Activated CD8-positive, alpha-beta memory T cell treated with anti-CD3 and anti-CD28 coated beads for 1 hour (primary cell): ENCODE data around the gene PYM1.
"Not testable (repeated sequence)": the region's sequence is repeated elsewhere in the genome, so short reads cannot be mapped to it uniquely, and the experiment has no call there.

Experiments
- DNase-seq, 2 donors: peaks; one replicate each; pipeline ENCODE4 v3.0.0-alpha.2; 2020; ENCODE audit warnings: low read depth in 1 of 2; ENCODE audit errors: extremely low read depth in 1 of 2

The PYM1 gene

GRCh38 chr12:55915482-55915859 lies 12.2 kb downstream of the PYM1 start:
- no peak for DNase-seq

- DNase-seq = no peak
These were observed 14.8 kb downstream of the PYM1 start for GRCh38 chr12:55912908-55913307.

GRCh38 chr12:55909513-55909884 lies 18.2 kb downstream of the PYM1 start:
- no peak for DNase-seq

- DNase-seq = no peak
These were observed 18.8 kb downstream of the PYM1 start for GRCh38 chr12:55908726-55909512.

- DNase-seq = no peak
These were observed 21.6 kb downstream of the PYM1 start for GRCh38 chr12:55906056-55906455.

- DNase-seq = no peak
These were observed 25.7 kb downstream of the PYM1 start for GRCh38 chr12:55901881-55902490.

GRCh38 chr12:55899082-55899481 lies 28.6 kb downstream of the PYM1 start:
- no peak for DNase-seq

GRCh38 chr12:55893723-55894122 lies 34.0 kb downstream of the PYM1 start:
- DNase-seq = no peak

- DNase-seq = no peak
These were observed 36.4 kb downstream of the PYM1 start for GRCh38 chr12:55891310-55891709.

- DNase-seq = no peak
These were observed 42.6 kb downstream of the PYM1 start for GRCh38 chr12:55885113-55885512.

- DNase-seq = no peak
These were observed 49.9 kb downstream of the PYM1 start for GRCh38 chr12:55877824-55878223.

GRCh38 chr12:55875704-55876467 lies 51.8 kb downstream of the PYM1 start:
- DNase-seq = no peak

- no peak for DNase-seq
These were observed 53.3 kb downstream of the PYM1 start for GRCh38 chr12:55874443-55874842.

GRCh38 chr12:55866454-55867004 lies 61.2 kb downstream of the PYM1 start:
- DNase-seq = not testable (repeated sequence)

- no peak for DNase-seq
These were observed 62.4 kb downstream of the PYM1 start for GRCh38 chr12:55865327-55865726.

GRCh38 chr12:55862931-55863330 lies 64.8 kb downstream of the PYM1 start:
- DNase-seq = not testable (repeated sequence)

- DNase-seq = no peak
These were observed 65.4 kb downstream of the PYM1 start for GRCh38 chr12:55862286-55862685.

GRCh38 chr12:55861871-55862270 lies 65.8 kb downstream of the PYM1 start:
- DNase-seq = no peak

- DNase-seq = no peak
These were observed 66.3 kb downstream of the PYM1 start for GRCh38 chr12:55861396-55861795.

- DNase-seq = no peak
These were observed 75.0 kb downstream of the PYM1 start for GRCh38 chr12:55852740-55853139.
